Mucosa of descending colon (tissue), 3 donors: ENCODE measurements around the gene SAMD5. TPM values are rescaled to one million over a fixed set of nuclear protein-coding genes. Genes with fewer than 3 reads are reported as not detected.

ENCODE experiments used
- ATAC-seq: fragments of 200-7000 bp; cut with Tn5 transposase; one replicate; pipeline ENCODE4 v1.9.1; 2020; ENCODE audit warnings: mild to moderate bottlenecking, moderate library complexity
- DNase-seq, 3 donors: peaks; one replicate each; pipeline ENCODE4 v3.0.0-alpha.2; 2020
- H3K36me3 ChIP-seq: fragments of 200-600 bp; one replicate; pipeline ENCODE4 v1.8.0; 2021; ENCODE audit warnings: low read depth, mild to moderate bottlenecking
- H3K4me1 ChIP-seq: fragments of 200-600 bp; one replicate; pipeline ENCODE4 v1.8.0; 2021; ENCODE audit warnings: low read depth, mild to moderate bottlenecking
- H3K4me3 ChIP-seq: fragments of 200-600 bp; one replicate; pipeline ENCODE4 v1.8.0; 2021; ENCODE audit warnings: mild to moderate bottlenecking
- H3K9me3 ChIP-seq: fragments of 200-600 bp; one replicate; pipeline ENCODE4 v1.8.0; 2021; ENCODE audit warnings: mild to moderate bottlenecking
- intact Hi-C, 2 donors: fragments of 100-400 bp; cut with DNase I in 1 of 2; cut with micrococcal nuclease in 1 of 2; formaldehyde crosslinking; loops; one replicate each; pipeline versions ENCODE4 v1.11.0 to v1.11.1; 2022; cut with DNase I, micrococcal nuclease
- total RNA-seq, 3 donors: library from RNA; stranded (reverse); fragmentation: NEBNext Ultra II Directional in 2 of 3; extraction: Animal tissue kit (Norgen Biotek cat#: 25700) in 2 of 3; gene quantifications; one replicate each; pipeline versions ENCODE4 v1.2.1 to v1.2.4, GENCODE V29; 2021 to 2023
- TF ChIP-seq, protein P1 (sequence below): fragments of 200-600 bp; IDR thresholded peaks from one replicate; pipeline ENCODE4 v1.8.0; 2022; ENCODE audit warnings: antibody characterized with exemption, mild to moderate bottlenecking
- donor health status: DM: no; HTN: no; CAD: no; lungs with moderate emphysema.
- donor health status: DM: no; HTN: no; CAD: no.
- donor health status: DM: no; HTN: yes; CAD: no.

The SAMD5 gene
- total RNA-seq, 3 donors from 2014 or later, result 4.7 to 11.1 (median 10.3) TPM

DNA sequence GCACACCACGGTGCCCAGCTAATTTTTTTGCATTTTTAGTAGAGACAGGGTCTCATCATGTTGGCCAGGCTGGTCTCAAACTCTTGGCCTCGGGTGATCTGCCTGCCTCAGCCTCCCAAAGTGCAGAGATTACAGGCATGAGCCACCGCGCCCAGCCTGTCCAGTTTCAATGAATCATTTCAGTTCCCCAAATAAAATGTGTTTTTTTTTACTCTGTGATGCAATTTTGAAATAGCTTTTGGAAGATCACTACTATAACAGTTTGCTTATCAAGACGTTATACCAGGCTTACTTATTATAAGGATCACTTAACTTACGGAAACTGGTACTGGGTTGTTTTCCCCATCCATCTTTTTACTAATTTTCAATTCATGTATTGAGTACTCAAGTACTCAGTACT lies 80.0 kb downstream of the SAMD5 start:
- H3K36me3 ChIP-seq, result no peaks in the 10 kb centered on the region
- intact Hi-C loops, result no loop called here

DNA sequence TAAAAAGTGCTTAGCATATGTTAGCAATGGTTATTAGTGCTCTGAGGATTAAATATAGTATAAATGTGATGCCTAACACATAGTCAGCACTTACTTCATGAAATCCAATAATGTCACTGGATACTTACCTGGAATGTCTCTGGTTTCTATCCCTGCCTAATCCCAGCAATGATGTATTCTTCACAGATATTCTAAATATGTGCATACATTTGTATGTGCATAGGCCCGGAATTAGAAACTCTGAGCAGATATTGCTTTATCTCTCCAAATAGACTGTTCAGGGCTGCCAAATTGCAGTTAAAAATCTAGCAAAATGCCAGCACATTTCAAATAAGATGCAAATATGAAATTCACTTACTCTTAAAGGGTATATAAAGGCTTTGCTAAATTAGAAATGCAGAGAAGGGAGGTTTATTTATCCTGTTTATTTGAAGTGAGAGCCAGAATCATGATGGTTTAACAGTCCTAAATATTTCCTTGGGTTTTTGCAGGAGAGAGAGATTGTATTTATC lies 81.3 kb downstream of the SAMD5 start:
- Histone ChIP-seq H3K4me1 (peaks cover 4% of the 10 kb centered on the region), H3K36me3 (no peaks in the 10 kb centered on the region), H3K4me3 (no peak overlapping the region), H3K9me3 (no peaks in the 10 kb centered on the region)
- TF ChIP-seq, protein P1, sequence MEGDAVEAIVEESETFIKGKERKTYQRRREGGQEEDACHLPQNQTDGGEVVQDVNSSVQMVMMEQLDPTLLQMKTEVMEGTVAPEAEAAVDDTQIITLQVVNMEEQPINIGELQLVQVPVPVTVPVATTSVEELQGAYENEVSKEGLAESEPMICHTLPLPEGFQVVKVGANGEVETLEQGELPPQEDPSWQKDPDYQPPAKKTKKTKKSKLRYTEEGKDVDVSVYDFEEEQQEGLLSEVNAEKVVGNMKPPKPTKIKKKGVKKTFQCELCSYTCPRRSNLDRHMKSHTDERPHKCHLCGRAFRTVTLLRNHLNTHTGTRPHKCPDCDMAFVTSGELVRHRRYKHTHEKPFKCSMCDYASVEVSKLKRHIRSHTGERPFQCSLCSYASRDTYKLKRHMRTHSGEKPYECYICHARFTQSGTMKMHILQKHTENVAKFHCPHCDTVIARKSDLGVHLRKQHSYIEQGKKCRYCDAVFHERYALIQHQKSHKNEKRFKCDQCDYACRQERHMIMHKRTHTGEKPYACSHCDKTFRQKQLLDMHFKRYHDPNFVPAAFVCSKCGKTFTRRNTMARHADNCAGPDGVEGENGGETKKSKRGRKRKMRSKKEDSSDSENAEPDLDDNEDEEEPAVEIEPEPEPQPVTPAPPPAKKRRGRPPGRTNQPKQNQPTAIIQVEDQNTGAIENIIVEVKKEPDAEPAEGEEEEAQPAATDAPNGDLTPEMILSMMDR, result no peak
- intact Hi-C loops, result no loop called here
- ATAC-seq (no peak), DNase-seq (no peak)

More for the DNA sequence above, 80.0 kb downstream of the SAMD5 start:
- DNase-seq (no peak), ATAC-seq (no peak)
- Histone ChIP-seq H3K9me3 (no peaks in the 10 kb centered on the region), H3K4me3 (no peak overlapping the region), H3K4me1 (peaks cover 4% of the 10 kb centered on the region)
- TF ChIP-seq, protein P1, result no peak

DNA sequence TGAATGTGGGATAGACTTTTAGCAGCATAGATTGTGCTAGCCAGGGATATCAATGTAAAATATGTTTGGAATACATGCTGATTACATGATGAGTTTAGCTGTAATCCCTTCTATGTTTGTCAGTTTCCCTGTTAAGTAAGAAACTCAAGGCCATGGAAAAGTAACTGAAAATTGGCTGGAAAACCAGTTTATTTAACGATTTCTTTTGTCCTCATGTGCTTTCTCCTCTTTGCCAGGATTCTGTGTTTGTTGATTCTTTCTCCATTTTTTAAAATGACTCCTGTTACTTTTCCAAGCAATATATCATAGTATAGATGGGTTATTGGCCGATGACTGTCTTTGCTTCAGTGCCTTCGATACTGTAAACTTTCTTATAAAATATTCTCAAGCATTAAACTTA lies 87.5 kb downstream of the SAMD5 start:
- no peaks in the 10 kb centered on the region for H3K4me1 ChIP-seq
- DNase-seq (no peak), ATAC-seq (no peak)
- TF ChIP-seq, protein P1, result no peak
- H3K9me3 ChIP-seq, result no peaks in the 10 kb centered on the region
- H3K36me3 ChIP-seq, result no peaks in the 10 kb centered on the region
- no peak overlapping the region for H3K4me3 ChIP-seq
- intact Hi-C loops, result no loop called here

DNA sequence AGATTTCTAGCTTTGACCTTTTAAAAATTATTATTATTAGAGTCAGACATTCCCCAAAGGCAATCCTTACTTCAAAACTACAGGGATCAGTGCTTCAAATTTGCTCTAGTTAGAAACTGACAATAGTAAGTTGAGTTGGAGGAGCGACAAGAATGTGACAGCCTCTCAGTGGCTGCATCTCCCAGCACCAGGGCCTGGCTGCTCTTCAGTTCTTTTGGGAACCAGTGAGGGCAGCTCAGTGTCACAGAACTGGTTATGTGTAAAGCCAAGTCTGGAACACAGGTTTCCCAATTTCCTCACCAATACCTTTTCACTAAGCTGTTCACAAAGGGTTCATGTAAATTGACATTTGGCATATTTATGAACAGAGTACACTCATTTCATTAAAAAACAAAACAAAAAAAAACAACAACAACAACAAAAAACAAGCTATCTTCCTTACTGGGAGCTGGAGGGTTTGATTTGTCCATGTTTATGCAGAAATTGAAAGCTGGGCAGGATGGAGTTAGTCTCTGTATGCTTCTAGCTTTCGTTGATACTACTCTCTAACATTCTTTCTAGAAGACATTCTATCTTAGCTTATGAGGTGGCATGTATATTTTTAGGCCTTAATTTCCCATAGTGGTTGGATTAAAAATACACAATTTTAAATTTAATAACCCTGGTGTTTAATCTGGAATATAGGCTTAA lies 95.0 kb downstream of the SAMD5 start:
- Histone ChIP-seq H3K9me3 (no peaks in the 10 kb centered on the region), H3K4me3 (no peak overlapping the region), H3K36me3 (no peaks in the 10 kb centered on the region), H3K4me1 (no peaks in the 10 kb centered on the region)
- ATAC-seq (no peak), DNase-seq (no peak)
- intact Hi-C loops, result no loop called here
- TF ChIP-seq, protein P1, result no peak

DNA sequence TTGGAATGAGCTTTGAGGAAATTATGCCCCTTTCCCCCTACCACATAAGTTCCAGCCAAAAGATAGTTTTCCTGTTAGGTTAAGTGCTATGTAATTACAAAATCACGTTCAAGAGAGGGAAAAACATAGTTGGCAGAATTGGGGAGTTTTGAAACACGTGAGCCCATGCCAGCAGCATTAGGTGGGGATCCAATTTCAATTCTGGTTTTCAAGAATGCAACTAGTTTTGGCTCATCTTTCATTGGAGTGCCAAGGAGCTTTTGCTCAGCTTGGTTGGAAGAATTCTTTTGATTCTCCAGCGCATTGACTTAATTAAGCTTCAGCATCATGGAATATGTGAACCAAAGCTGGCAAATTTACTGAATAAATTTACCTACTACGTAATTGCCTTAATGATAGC lies 95.9 kb downstream of the SAMD5 start:
- no peaks in the 10 kb centered on the region for H3K4me1 ChIP-seq
- ATAC-seq (no peak), DNase-seq (no peak)
- no peaks in the 10 kb centered on the region for H3K9me3 ChIP-seq
- no peaks in the 10 kb centered on the region for H3K36me3 ChIP-seq
- TF ChIP-seq, protein P1, result no peak
- intact Hi-C loops, result no loop called here
- no peak overlapping the region for H3K4me3 ChIP-seq
